H9 (cell line): Measurements from ENCODE around the gene TMC3. TPM values are rescaled to one million over a fixed set of nuclear protein-coding genes. Genes with fewer than 3 reads are reported as not detected.

Experiments used
- DNase-seq: peaks from one replicate; pipeline ENCODE4 v3.0.0-alpha.2; 2017
- H2AFZ ChIP-seq: one replicate; pipeline ENCODE4 v1.6.1; 2013; ENCODE audit warnings: mild to moderate bottlenecking, low read length, control low read depth, moderate library complexity
- H2AK5ac ChIP-seq: 2 replicates; pipeline ENCODE4 v1.6.1; 2013; ENCODE audit warnings: low read length, control low read depth, mixed read lengths; ENCODE audit not compliant: insufficient read length
- H2BK120ac ChIP-seq: one replicate; pipeline ENCODE4 v1.6.1; 2013; ENCODE audit warnings: low read depth, mild to moderate bottlenecking, low read length, control low read depth, inconsistent platforms; ENCODE audit not compliant: poor library complexity, severe bottlenecking
- H2BK12ac ChIP-seq: 2 replicates; pipeline ENCODE4 v1.6.1; 2013; ENCODE audit warnings: low read length, control low read depth, mixed read lengths, low read depth; ENCODE audit not compliant: insufficient read length
- H2BK15ac ChIP-seq: 2 replicates; pipeline ENCODE4 v1.6.1; 2013; ENCODE audit warnings: low read depth, low read length, control low read depth
- H2BK20ac ChIP-seq: one replicate; pipeline ENCODE4 v1.6.1; 2013; ENCODE audit warnings: low read depth, mild to moderate bottlenecking, low read length, control low read depth, inconsistent platforms; ENCODE audit not compliant: poor library complexity, severe bottlenecking
- H2BK5ac ChIP-seq: 2 replicates; pipeline ENCODE4 v1.6.1; 2013; ENCODE audit warnings: low read length, control low read depth, mixed read lengths; ENCODE audit not compliant: insufficient read length
- H3K14ac ChIP-seq: 2 replicates; pipeline ENCODE4 v1.6.1; 2013; ENCODE audit warnings: low read length, control low read depth; ENCODE audit not compliant: insufficient read depth
- H3K18ac ChIP-seq: 2 replicates; pipeline ENCODE4 v1.6.1; 2013; ENCODE audit warnings: low read depth, mild to moderate bottlenecking, mixed read lengths, low read length, control low read depth; ENCODE audit not compliant: insufficient read length
- H3K23ac ChIP-seq: 2 replicates; pipeline ENCODE4 v1.6.1; 2013; ENCODE audit warnings: low read length, control low read depth, mixed read lengths, low read depth; ENCODE audit not compliant: insufficient read length
- H3K23me2 ChIP-seq: 2 replicates; pipeline ENCODE4 v1.6.1; 2013; ENCODE audit warnings: low read depth, mild to moderate bottlenecking, mixed read lengths, low read length, control low read depth; ENCODE audit not compliant: insufficient read length, poor library complexity, severe bottlenecking
- H3K27ac ChIP-seq: 2 replicates; pipeline ENCODE4 v1.5.1; 2013; ENCODE audit warnings: low read length, control low read depth, mixed read lengths, low read depth; ENCODE audit not compliant: insufficient read length
- H3K27me3 ChIP-seq: 2 replicates; pipeline ENCODE4 v1.6.1; 2013; ENCODE audit warnings: low read length, control low read depth, inconsistent platforms; ENCODE audit not compliant: insufficient read depth
- H3K4ac ChIP-seq: 2 replicates; pipeline ENCODE4 v1.6.1; 2013; ENCODE audit warnings: low read depth, mild to moderate bottlenecking, control low read depth, inconsistent platforms, low read length, moderate library complexity
- H3K4me1 ChIP-seq: 2 replicates; pipeline ENCODE4 v1.6.1; 2013; ENCODE audit warnings: low read length, control low read depth, inconsistent platforms; ENCODE audit not compliant: insufficient read depth
- H3K4me2 ChIP-seq: 2 replicates; pipeline ENCODE4 v1.6.1; 2013; ENCODE audit warnings: low read length, control low read depth, mixed read lengths; ENCODE audit not compliant: insufficient read length, insufficient read depth
- H3K56ac ChIP-seq: 2 replicates; pipeline ENCODE4 v1.6.1; 2013; ENCODE audit warnings: low read depth, mild to moderate bottlenecking, mixed read lengths, low read length, control low read depth; ENCODE audit not compliant: insufficient read length
- H3K79me1 ChIP-seq: 2 replicates; pipeline ENCODE4 v1.6.1; 2013; ENCODE audit warnings: low read depth, mild to moderate bottlenecking, moderate library complexity, low read length, control low read depth, inconsistent platforms; ENCODE audit not compliant: insufficient read depth, poor library complexity, severe bottlenecking
- H3K79me2 ChIP-seq: 2 replicates; pipeline ENCODE4 v1.6.1; 2013; ENCODE audit warnings: low read length, control low read depth, inconsistent platforms; ENCODE audit not compliant: insufficient read depth
- H3K9ac ChIP-seq: 2 replicates; pipeline ENCODE4 v1.6.1; 2013; ENCODE audit warnings: low read length, control low read depth, mixed read lengths; ENCODE audit not compliant: insufficient read length; ENCODE audit errors: extremely low read depth
- H3K9me3 ChIP-seq: one replicate; pipeline ENCODE4 v1.6.1; 2013; ENCODE audit warnings: low read depth, low read length, inconsistent platforms; ENCODE audit not compliant: control insufficient read depth
- H3T11ph ChIP-seq: one replicate; pipeline ENCODE4 v1.6.1; 2013; ENCODE audit warnings: mild to moderate bottlenecking, low read length, control low read depth, inconsistent platforms
- H4K20me1 ChIP-seq: one replicate; pipeline ENCODE4 v1.6.1; 2013; ENCODE audit not compliant: control insufficient read depth, insufficient read length, insufficient read depth
- H4K5ac ChIP-seq: 2 replicates; pipeline ENCODE4 v1.6.1; 2013; ENCODE audit warnings: low read depth, mild to moderate bottlenecking, mixed read lengths, low read length, control low read depth; ENCODE audit not compliant: insufficient read length
- H4K8ac ChIP-seq: replicated peaks from 2 replicates; pipeline ENCODE4 v1.6.1; 2013; ENCODE audit warnings: low read length, control low read depth, mixed read lengths, low read depth; ENCODE audit not compliant: insufficient read length
- H4K91ac ChIP-seq: 2 replicates; pipeline ENCODE4 v1.6.1; 2013; ENCODE audit warnings: low read depth, mild to moderate bottlenecking, moderate library complexity, mixed read lengths, low read length, control low read depth; ENCODE audit not compliant: insufficient read length
- H3K27ac Mint-ChIP-seq, 3 experiments: 2 replicates in 2 of 3; 3 replicates in 1 of 3; pipeline ENCODE4 v1.8.0; 2020 to 2021; ENCODE audit warnings: mixed read lengths in 3 of 3, mild to moderate bottlenecking in 1 of 3, moderate library complexity in 1 of 3
- H3K27me3 Mint-ChIP-seq: 2 replicates; pipeline ENCODE4 v1.8.0; 2021; ENCODE audit warnings: low read depth, mild to moderate bottlenecking, moderate library complexity, mixed read lengths
- H3K36me3 Mint-ChIP-seq, 3 experiments: 2 replicates in 2 of 3; 3 replicates in 1 of 3; pipeline ENCODE4 v1.8.0; 2020 to 2021; ENCODE audit warnings: low read depth in 3 of 3, mixed read lengths in 3 of 3; ENCODE audit not compliant: insufficient read depth in 1 of 3
- H3K4me1 Mint-ChIP-seq, 2 experiments: 2 replicates each; pipeline ENCODE4 v1.8.0; 2020; ENCODE audit warnings: mixed read lengths in 2 of 2
- H3K4me3 Mint-ChIP-seq, 2 experiments: 2 replicates in 1 of 2; 3 replicates in 1 of 2; pipeline ENCODE4 v1.8.0; 2020 to 2021; ENCODE audit warnings: mild to moderate bottlenecking in 2 of 2, mixed read lengths in 2 of 2, moderate library complexity in 1 of 2
- H3K9me3 Mint-ChIP-seq, 2 experiments: 2 replicates in 1 of 2; 3 replicates in 1 of 2; pipeline ENCODE4 v1.8.0; 2020; ENCODE audit warnings: mild to moderate bottlenecking in 2 of 2, mixed read lengths in 2 of 2, moderate library complexity in 1 of 2
- CTCF ChIP-seq: fragments of 200-600 bp; sonication (generic); conservative IDR thresholded peaks from 3 replicates; pipeline ENCODE4 v1.8.0; 2021; ENCODE audit warnings: antibody characterized with exemption, mild to moderate bottlenecking
- WGBS: extraction: QIAGEN DNeasy Blood & Tissue Kit; methylation state at CpG from one replicate; pipeline ENCODE4 v1.1.7; 2013; ENCODE audit warnings: missing lambda C conversion rate, low lambda C conversion rate, mixed read lengths; ENCODE audit not compliant: insufficient read length; ENCODE audit errors: extremely low coverage; 5-methylcytosine and 5-hydroxymethylcytosine counted together
- total RNA-seq: library from RNA; stranded (reverse); gene quantifications from 2 replicates; pipeline ENCODE4 v1.2.1, GENCODE V29; 2021

Gene TMC3
- total RNA-seq, 1 experiment from 2014 or later = not detected

- H4K5ac ChIP-seq = no peak overlapping the region
- no peak for TF ChIP-seq CTCF
- H3T11ph ChIP-seq = no peak overlapping the region
- no peaks in the 10 kb centered on the region for H3K9me3 ChIP-seq
- no peak overlapping the region for H3K56ac ChIP-seq
- no peaks in the 10 kb centered on the region for H3K27me3 ChIP-seq
- H3K4me1 ChIP-seq = no peaks in the 10 kb centered on the region; the same call in 1 of the 2 replicates
- peaks cover 0 to 3% of the 10 kb centered on the region in 2 experiments; a peak in 2 of 5 replicates for H3K9me3 Mint-ChIP-seq
- H3K79me1 ChIP-seq = no peaks in the 10 kb centered on the region
- H2BK120ac ChIP-seq = no peak overlapping the region
- no peak overlapping the region for H2BK15ac ChIP-seq
- H3K23me2 ChIP-seq = no peaks in the 10 kb centered on the region
- no peak overlapping the region for H3K14ac ChIP-seq
- no peak overlapping the region for H3K23ac ChIP-seq
- H3K27ac Mint-ChIP-seq = no peak overlapping the region
- H3K4me3 Mint-ChIP-seq = no peak overlapping the region
- peaks cover 7 to 21% of the 10 kb centered on the region in 2 experiments for H3K4me1 Mint-ChIP-seq
- no peak overlapping the region for H2BK20ac ChIP-seq
- H4K8ac ChIP-seq = no peak overlapping the region
- H2BK5ac ChIP-seq = no peak overlapping the region
- H3K79me2 ChIP-seq = no peaks in the 10 kb centered on the region
- no peak overlapping the region for H4K91ac ChIP-seq
- no CpG with 5 or more reads among the region's 3 CpGs for WGBS
- H3K27ac ChIP-seq = no peak overlapping the region
- no peak overlapping the region for H2AFZ ChIP-seq
- no peak overlapping the region for H2BK12ac ChIP-seq
- no peak overlapping the region for H3K4me2 ChIP-seq
- H3K4ac ChIP-seq = no peak overlapping the region
- H3K18ac ChIP-seq = no peak overlapping the region
- H4K20me1 ChIP-seq = no peaks in the 10 kb centered on the region
- no peaks in the 10 kb centered on the region for H3K27me3 Mint-ChIP-seq
- no peak overlapping the region for H3K9ac ChIP-seq
- peaks cover 0 to 12% (median 0%) of the 10 kb centered on the region in 3 experiments; a peak in 5 of 7 replicates for H3K36me3 Mint-ChIP-seq
- no peak overlapping the region for H2AK5ac ChIP-seq
- no peak for DNase-seq
These were observed 6.2 kb upstream of the TMC3 start for GRCh38 chr15:81380203-81380602.
